ENCODE measurements around the gene NRIP1. TPM values are rescaled to one million over a fixed set of nuclear protein-coding genes. Genes with fewer than 3 reads are reported as not detected.

NRIP1 gene
- total and polyA plus RNA-seq, 2 of the 8 experiments (the other 6 are each of a cell fraction or from before 2014, with no cell fraction given), result 1.5 to 9.3 TPM

DNA sequence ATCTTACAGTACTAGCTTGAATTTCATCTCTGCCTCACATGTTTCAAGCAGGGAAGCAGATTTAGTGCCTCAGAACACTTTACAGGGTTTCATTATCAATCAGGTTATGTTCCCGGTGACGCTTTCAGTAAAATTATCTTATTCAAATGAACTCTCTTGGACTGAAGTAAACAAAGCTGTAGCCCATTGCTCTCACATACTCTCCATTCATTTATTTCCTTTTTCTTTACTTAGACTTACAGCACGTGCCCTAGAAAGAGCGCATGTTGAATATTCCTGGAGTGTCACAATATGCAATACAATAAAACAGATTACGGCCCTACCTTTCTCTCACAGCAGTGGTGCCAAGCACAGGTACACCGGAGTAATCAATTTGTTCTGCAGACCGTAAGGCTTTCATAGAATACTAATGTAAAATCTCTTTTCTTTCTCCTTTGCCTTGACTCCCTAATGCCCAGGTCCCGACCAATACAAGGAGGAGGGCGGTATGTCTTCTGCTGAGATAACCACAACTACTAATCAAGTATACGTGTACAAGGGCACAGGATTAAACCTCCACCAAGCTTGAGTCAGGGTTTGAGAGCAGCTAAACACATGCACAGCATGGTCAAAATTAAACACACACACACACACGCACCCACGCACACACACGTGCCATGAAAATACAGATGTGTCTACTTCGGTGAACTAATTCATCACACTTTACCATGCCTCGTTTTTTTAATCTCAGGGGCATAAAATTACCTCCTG, 62.8 kb downstream of the NRIP1 start (continued):
- no peak for TF ChIP-seq EP300 (IDR thresholded peaks at IDR 0.05; ENCODE audit: borderline replicate concordance in 1 of 2, low read depth in 2 of 2, low read length in 2 of 2)
- TF ChIP-seq RAD21 (IDR thresholded peaks at IDR 0.05 in 1 of 2, conservative IDR thresholded peaks at IDR 0.05 in 1 of 2; ENCODE audit: low read depth in 2 of 2, low read length in 2 of 2), result no peak
- TF ChIP-seq, protein P1, sequence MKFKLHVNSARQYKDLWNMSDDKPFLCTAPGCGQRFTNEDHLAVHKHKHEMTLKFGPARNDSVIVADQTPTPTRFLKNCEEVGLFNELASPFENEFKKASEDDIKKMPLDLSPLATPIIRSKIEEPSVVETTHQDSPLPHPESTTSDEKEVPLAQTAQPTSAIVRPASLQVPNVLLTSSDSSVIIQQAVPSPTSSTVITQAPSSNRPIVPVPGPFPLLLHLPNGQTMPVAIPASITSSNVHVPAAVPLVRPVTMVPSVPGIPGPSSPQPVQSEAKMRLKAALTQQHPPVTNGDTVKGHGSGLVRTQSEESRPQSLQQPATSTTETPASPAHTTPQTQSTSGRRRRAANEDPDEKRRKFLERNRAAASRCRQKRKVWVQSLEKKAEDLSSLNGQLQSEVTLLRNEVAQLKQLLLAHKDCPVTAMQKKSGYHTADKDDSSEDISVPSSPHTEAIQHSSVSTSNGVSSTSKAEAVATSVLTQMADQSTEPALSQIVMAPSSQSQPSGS (IDR thresholded peaks at IDR 0.05; ENCODE audit: low read length), result no peak
- TF ChIP-seq HDAC6 (IDR thresholded peaks at IDR 0.05; ENCODE audit: low read depth, low read length), result no peak
- no peak for TF ChIP-seq TBP (IDR thresholded peaks at IDR 0.05; ENCODE audit: low read depth, low read length)
- no peak for TF ChIP-seq RBBP5 (IDR thresholded peaks at IDR 0.05; ENCODE audit: borderline replicate concordance, low read depth, low read length)
